Measurements from ENCODE around the gene MYRIP.

MYRIP gene

GRCh38 chr3:40291471-40291870 is 482.1 kb downstream of the MYRIP start:
- H3K4me2 ChIP-seq (ENCODE audit: insufficient read depth, low read length, poor library complexity, severe bottlenecking), result no peak overlapping the region
- no peak overlapping the region for H3K4ac ChIP-seq (ENCODE audit: low read length)
- H2BK15ac ChIP-seq (ENCODE audit: low read length), result no peak overlapping the region
- H3K27ac ChIP-seq (replicated peaks; ENCODE audit: low read length), result no peak overlapping the region
- no peak overlapping the region for H3K14ac ChIP-seq (ENCODE audit: low read length)
- no peak overlapping the region for H3K23ac ChIP-seq (ENCODE audit: low read depth, low read length, poor library complexity)
- no peak overlapping the region for H3K18ac ChIP-seq (ENCODE audit: low read length)
- H3K9me3 ChIP-seq (replicated peaks in 1 of 2; ENCODE audit: control insufficient read depth in 2 of 2, insufficient read depth in 1 of 2, low read depth in 1 of 2, low read length in 2 of 2), result no peaks in the 10 kb centered on the region
- no peak overlapping the region for H2BK120ac ChIP-seq (ENCODE audit: low read depth, low read length)
- H2BK5ac ChIP-seq (ENCODE audit: low read length), result no peak overlapping the region
- no CpG with 5 or more reads among the region's 4 CpGs for WGBS, 2 donors (ENCODE audit: extremely low coverage in 2 of 2, insufficient read length in 2 of 2, insufficient replicate concordance in 1 of 2)
- H4K8ac ChIP-seq (ENCODE audit: low read depth, low read length), result no peak overlapping the region
- DNase-seq (ENCODE audit: low spot score), result no peak
- H3K4me3 ChIP-seq (ENCODE audit: low read length in 2 of 2), result no peak overlapping the region
- H3K27me3 ChIP-seq (ENCODE audit: control insufficient read depth in 3 of 3, insufficient read depth in 3 of 3, low read depth in 1 of 3, low read length in 3 of 3), result no peaks in the 10 kb centered on the region
- H2AFZ ChIP-seq (ENCODE audit: low read length), result peak overlapping the region; percentile 33
- H3K4me1 ChIP-seq (ENCODE audit: control insufficient read depth in 2 of 2, insufficient read depth in 1 of 2, low read depth in 1 of 2, low read length in 2 of 2), result peaks cover 5 to 6% of the 10 kb centered on the region in 2 donors
- H3K36me3 ChIP-seq (replicated peaks in 1 of 2; ENCODE audit: control insufficient read depth in 2 of 2, insufficient read depth in 2 of 2, low read length in 2 of 2), result no peaks in the 10 kb centered on the region
- H4K91ac ChIP-seq (ENCODE audit: low read depth, low read length, poor library complexity), result no peak overlapping the region
- H3K79me1 ChIP-seq (ENCODE audit: low read depth, low read length), result no peaks in the 10 kb centered on the region
- H2BK12ac ChIP-seq (ENCODE audit: low read length), result no peak overlapping the region
- H2AK5ac ChIP-seq (ENCODE audit: low read depth, low read length), result no peak overlapping the region
- no peak overlapping the region for H3K9ac ChIP-seq (ENCODE audit: low read depth, low read length, poor library complexity)

- no peaks in the 10 kb centered on the region for H3K79me1 ChIP-seq (ENCODE audit: low read depth, low read length)
- no peak overlapping the region for H3K4me2 ChIP-seq (ENCODE audit: insufficient read depth, low read length, poor library complexity, severe bottlenecking)
- no peak overlapping the region for H2BK12ac ChIP-seq (ENCODE audit: low read length)
- H2BK5ac ChIP-seq (ENCODE audit: low read length), result no peak overlapping the region
- no peaks in the 10 kb centered on the region for H3K9me3 ChIP-seq (replicated peaks in 1 of 2; ENCODE audit: control insufficient read depth in 2 of 2, insufficient read depth in 1 of 2, low read depth in 1 of 2, low read length in 2 of 2)
- H3K14ac ChIP-seq (ENCODE audit: low read length), result no peak overlapping the region
- no peak overlapping the region for H2BK15ac ChIP-seq (ENCODE audit: low read length)
- H2AFZ ChIP-seq (ENCODE audit: low read length), result peak overlapping the region; percentile 76
- no peak overlapping the region for H2AK5ac ChIP-seq (ENCODE audit: low read depth, low read length)
- H3K4me3 ChIP-seq (ENCODE audit: low read length in 2 of 2), result no peak overlapping the region
- no CpG with 5 or more reads among the region's 4 CpGs for WGBS, 2 donors (ENCODE audit: extremely low coverage in 2 of 2, insufficient read length in 2 of 2, insufficient replicate concordance in 1 of 2)
- DNase-seq (ENCODE audit: low spot score), result peak; percentile 15
- no peak overlapping the region for H4K91ac ChIP-seq (ENCODE audit: low read depth, low read length, poor library complexity)
- H3K36me3 ChIP-seq (replicated peaks in 1 of 2; ENCODE audit: control insufficient read depth in 2 of 2, insufficient read depth in 2 of 2, low read length in 2 of 2), result no peaks in the 10 kb centered on the region
- H3K27ac ChIP-seq (replicated peaks; ENCODE audit: low read length), result no peak overlapping the region
- no peaks in the 10 kb centered on the region for H3K27me3 ChIP-seq (ENCODE audit: control insufficient read depth in 3 of 3, insufficient read depth in 3 of 3, low read depth in 1 of 3, low read length in 3 of 3)
- no peak overlapping the region for H3K18ac ChIP-seq (ENCODE audit: low read length)
- H3K9ac ChIP-seq (ENCODE audit: low read depth, low read length, poor library complexity), result no peak overlapping the region
- H3K4ac ChIP-seq (ENCODE audit: low read length), result no peak overlapping the region
- no peak overlapping the region for H2BK120ac ChIP-seq (ENCODE audit: low read depth, low read length)
- H4K8ac ChIP-seq (ENCODE audit: low read depth, low read length), result no peak overlapping the region
- no peak overlapping the region for H3K23ac ChIP-seq (ENCODE audit: low read depth, low read length, poor library complexity)
- peaks cover 5 to 6% of the 10 kb centered on the region in 2 donors for H3K4me1 ChIP-seq (ENCODE audit: control insufficient read depth in 2 of 2, insufficient read depth in 1 of 2, low read depth in 1 of 2, low read length in 2 of 2)
Observed at GRCh38 chr3:40292637-40293349, 483.4 kb downstream of the MYRIP start.

- Histone ChIP-seq H2BK15ac (ENCODE audit: low read length) (no peak overlapping the region), H3K4me3 (ENCODE audit: low read length in 2 of 2) (no peak overlapping the region), H2BK5ac (ENCODE audit: low read length) (no peak overlapping the region), H3K27me3 (ENCODE audit: control insufficient read depth in 3 of 3, insufficient read depth in 3 of 3, low read depth in 1 of 3, low read length in 3 of 3) (no peaks in the 10 kb centered on the region), H2BK120ac (ENCODE audit: low read depth, low read length) (no peak overlapping the region), H2BK12ac (ENCODE audit: low read length) (no peak overlapping the region), H3K79me1 (ENCODE audit: low read depth, low read length) (no peaks in the 10 kb centered on the region), H3K23ac (ENCODE audit: low read depth, low read length, poor library complexity) (no peak overlapping the region), H3K14ac (ENCODE audit: low read length) (no peak overlapping the region), H2AFZ (ENCODE audit: low read length) (no peak overlapping the region), H4K91ac (ENCODE audit: low read depth, low read length, poor library complexity) (no peak overlapping the region), H3K4me1 (ENCODE audit: control insufficient read depth in 2 of 2, insufficient read depth in 1 of 2, low read depth in 1 of 2, low read length in 2 of 2) (peaks cover 5 to 6% of the 10 kb centered on the region in 2 donors), H3K9me3 (replicated peaks in 1 of 2; ENCODE audit: control insufficient read depth in 2 of 2, insufficient read depth in 1 of 2, low read depth in 1 of 2, low read length in 2 of 2) (no peaks in the 10 kb centered on the region), H3K4ac (ENCODE audit: low read length) (no peak overlapping the region), H3K27ac (replicated peaks; ENCODE audit: low read length) (no peak overlapping the region), H4K8ac (ENCODE audit: low read depth, low read length) (no peak overlapping the region), H3K18ac (ENCODE audit: low read length) (no peak overlapping the region), H2AK5ac (ENCODE audit: low read depth, low read length) (no peak overlapping the region), H3K9ac (ENCODE audit: low read depth, low read length, poor library complexity) (no peak overlapping the region), H3K36me3 (replicated peaks in 1 of 2; ENCODE audit: control insufficient read depth in 2 of 2, insufficient read depth in 2 of 2, low read length in 2 of 2) (no peaks in the 10 kb centered on the region), H3K4me2 (ENCODE audit: insufficient read depth, low read length, poor library complexity, severe bottlenecking) (no peak overlapping the region)
- no CpG with 5 or more reads among the region's 1 CpG for WGBS, 2 donors (ENCODE audit: extremely low coverage in 2 of 2, insufficient read length in 2 of 2, insufficient replicate concordance in 1 of 2)
- DNase-seq (ENCODE audit: low spot score), result no peak
Observed at GRCh38 chr3:40294434-40294833, 485.0 kb downstream of the MYRIP start.

- no peak overlapping the region for H2BK12ac ChIP-seq (ENCODE audit: low read length)
- H3K9ac ChIP-seq (ENCODE audit: low read depth, low read length, poor library complexity), result no peak overlapping the region
- no peak overlapping the region for H3K18ac ChIP-seq (ENCODE audit: low read length)
- no peaks in the 10 kb centered on the region for H3K27me3 ChIP-seq (ENCODE audit: control insufficient read depth in 3 of 3, insufficient read depth in 3 of 3, low read depth in 1 of 3, low read length in 3 of 3)
- H4K91ac ChIP-seq (ENCODE audit: low read depth, low read length, poor library complexity), result no peak overlapping the region
- H3K27ac ChIP-seq (replicated peaks; ENCODE audit: low read length), result no peak overlapping the region
- no peaks in the 10 kb centered on the region for H3K79me1 ChIP-seq (ENCODE audit: low read depth, low read length)
- H2BK15ac ChIP-seq (ENCODE audit: low read length), result no peak overlapping the region
- no peak overlapping the region for H2AFZ ChIP-seq (ENCODE audit: low read length)
- H2BK120ac ChIP-seq (ENCODE audit: low read depth, low read length), result no peak overlapping the region
- H3K23ac ChIP-seq (ENCODE audit: low read depth, low read length, poor library complexity), result no peak overlapping the region
- no CpG with 5 or more reads among the region's 2 CpGs for WGBS, 2 donors (ENCODE audit: extremely low coverage in 2 of 2, insufficient read length in 2 of 2, insufficient replicate concordance in 1 of 2)
- H3K4me1 ChIP-seq (ENCODE audit: control insufficient read depth in 2 of 2, insufficient read depth in 1 of 2, low read depth in 1 of 2, low read length in 2 of 2), result peaks cover 0 to 3% of the 10 kb centered on the region in 2 donors
- H3K4me2 ChIP-seq (ENCODE audit: insufficient read depth, low read length, poor library complexity, severe bottlenecking), result no peak overlapping the region
- H3K14ac ChIP-seq (ENCODE audit: low read length), result no peak overlapping the region
- no peak for DNase-seq (ENCODE audit: low spot score)
- peaks cover 0 to 2% of the 10 kb centered on the region in 2 donors for H3K9me3 ChIP-seq (replicated peaks in 1 of 2; ENCODE audit: control insufficient read depth in 2 of 2, insufficient read depth in 1 of 2, low read depth in 1 of 2, low read length in 2 of 2)
- H3K4ac ChIP-seq (ENCODE audit: low read length), result no peak overlapping the region
- H2BK5ac ChIP-seq (ENCODE audit: low read length), result no peak overlapping the region
- no peaks in the 10 kb centered on the region for H3K36me3 ChIP-seq (replicated peaks in 1 of 2; ENCODE audit: control insufficient read depth in 2 of 2, insufficient read depth in 2 of 2, low read length in 2 of 2)
- no peak overlapping the region for H2AK5ac ChIP-seq (ENCODE audit: low read depth, low read length)
- H3K4me3 ChIP-seq (ENCODE audit: low read length in 2 of 2), result no peak overlapping the region
- no peak overlapping the region for H4K8ac ChIP-seq (ENCODE audit: low read depth, low read length)
Observed at GRCh38 chr3:40298075-40298474, 488.7 kb downstream of the MYRIP start.
